NOMO-1 (cell line): ENCODE data around the gene NPDC1.
"Not testable (repeated sequence)": the region's sequence is repeated elsewhere in the genome, so short reads cannot be mapped to it uniquely, and the experiment has no call there.

ENCODE experiments used
- DNase-seq, 2 experiments: peaks; one replicate each; lab custom pipeline; 2025; ENCODE audit not compliant: unreplicated experiment in 2 of 2; lab: John Stamatoyannopoulos, UW

Gene NPDC1

DNA sequence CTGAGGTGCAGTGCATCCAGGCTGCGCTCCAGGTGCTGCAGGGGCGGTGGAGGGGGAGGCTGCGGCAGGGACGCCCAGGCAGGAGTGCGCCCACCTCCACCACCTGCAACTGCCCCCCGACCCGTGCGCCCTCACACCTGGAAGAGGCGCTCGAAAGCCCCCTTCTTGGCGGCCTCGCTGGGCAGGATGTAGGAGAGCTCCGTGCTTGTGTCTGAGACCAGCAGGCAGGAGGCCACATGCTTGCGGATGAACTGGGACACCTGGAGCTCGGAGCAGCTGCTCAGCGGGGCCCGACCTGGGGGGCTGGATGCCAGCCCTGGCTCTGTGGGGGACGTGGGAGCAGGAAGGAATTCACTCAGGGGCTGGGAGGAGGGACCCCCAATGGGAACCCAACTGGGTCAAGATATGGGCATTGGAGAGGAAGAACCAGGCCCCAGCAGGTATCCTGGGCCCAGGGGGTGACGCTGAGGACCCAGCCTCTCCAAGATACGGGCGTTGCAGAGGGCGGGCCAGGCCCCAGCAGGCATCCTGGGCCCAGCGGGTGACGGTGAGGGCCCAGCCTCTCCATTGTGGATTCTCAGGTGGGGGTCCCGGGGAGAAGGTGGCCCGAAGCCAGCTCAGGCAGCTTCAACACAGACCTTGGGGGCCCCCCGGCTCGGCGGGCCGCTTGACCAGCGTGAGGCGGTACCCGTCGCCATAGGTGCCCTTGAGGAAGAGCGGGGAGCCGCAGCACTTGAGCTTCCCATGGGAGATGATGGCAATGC is 31.0 kb downstream of the NPDC1 start:
- no peak for DNase-seq

DNA sequence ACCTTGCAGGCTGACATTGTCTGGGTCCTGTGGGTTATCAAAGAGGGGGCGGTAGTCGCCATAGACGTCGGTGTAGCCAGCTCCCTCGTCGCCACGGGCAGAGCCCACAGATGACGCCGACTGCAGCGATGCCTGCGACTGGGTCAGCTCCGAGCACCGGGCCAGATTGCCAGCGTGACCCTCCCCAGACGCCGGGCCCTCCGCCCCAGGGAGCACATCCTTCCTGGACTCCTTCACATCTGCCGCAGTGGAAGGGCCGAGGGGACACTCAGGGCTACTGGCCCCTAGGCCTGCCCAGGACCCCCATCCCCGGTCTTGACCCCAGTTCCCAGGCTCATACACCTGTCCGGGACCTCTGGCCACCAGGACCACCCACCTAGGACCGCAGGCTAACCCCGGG is 31.8 kb downstream of the NPDC1 start:
- DNase-seq = no peak

DNA sequence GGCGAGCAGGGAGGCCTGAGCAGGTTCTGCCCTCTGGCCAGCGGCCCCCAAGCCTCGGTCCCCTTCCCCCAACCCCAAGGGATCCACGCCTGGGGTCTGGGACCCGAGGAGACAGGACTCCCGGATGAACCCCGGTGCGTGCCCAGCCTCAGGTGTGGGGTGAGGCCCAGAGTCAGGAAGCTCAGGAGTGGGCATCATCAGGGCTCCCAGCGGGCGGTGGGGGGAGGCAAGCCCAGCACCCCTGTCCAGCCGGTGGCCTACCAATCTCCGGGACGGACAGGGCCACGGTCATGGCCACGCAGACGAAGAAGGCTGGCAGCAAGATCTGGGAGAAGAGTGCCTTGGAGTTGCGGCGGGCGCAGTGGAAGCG is 32.4 kb downstream of the NPDC1 start:
- DNase-seq = no peak

DNA sequence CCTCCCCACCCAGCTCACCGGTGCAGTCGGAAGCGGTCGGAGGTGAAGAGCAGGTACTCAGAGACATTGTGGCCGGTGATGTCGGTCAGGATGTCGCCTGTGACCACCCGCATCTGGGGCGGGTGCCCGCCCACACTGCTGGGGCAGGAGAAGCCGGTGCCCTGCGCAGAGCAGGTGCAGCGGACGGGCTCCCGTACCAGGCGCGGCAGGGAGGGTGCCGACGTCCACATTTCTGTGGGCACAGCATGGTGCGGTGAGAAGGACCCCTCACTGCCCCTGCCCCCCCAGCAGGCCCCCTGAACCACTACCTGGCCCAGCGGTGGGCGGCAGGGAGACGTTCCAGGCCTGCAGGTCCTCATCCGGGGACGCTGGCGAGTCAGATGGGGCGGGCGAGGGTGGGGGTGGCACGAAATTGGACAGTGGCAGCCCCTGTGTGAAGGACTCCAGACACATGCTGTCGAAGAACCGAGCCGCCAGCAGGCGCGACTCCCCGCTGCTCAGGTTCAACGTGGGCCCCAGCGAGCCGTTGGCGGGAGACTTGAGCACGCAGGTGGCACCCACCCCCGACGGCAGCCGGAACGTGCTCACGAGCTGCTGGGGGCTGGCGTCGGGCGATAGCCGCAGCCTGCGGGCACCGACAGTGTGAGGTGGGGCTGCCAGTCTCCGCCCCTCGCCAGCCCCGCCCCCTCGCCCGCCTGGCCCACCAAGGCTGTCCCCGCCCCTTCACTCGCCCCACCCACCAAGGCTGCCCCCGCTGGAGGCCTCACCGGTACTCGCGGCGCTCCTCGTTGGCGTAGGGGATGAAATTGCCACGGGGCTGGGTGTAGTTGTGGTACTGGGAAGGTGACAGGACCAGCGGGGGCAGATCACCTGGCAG is 33.0 kb downstream of the NPDC1 start:
- DNase-seq = no peak

- no peak for DNase-seq
These were observed 33.9 kb downstream of the NPDC1 start for GRCh38 chr9:137011907-137012675.

- DNase-seq = no peak
These were observed 34.8 kb downstream of the NPDC1 start for GRCh38 chr9:137011156-137011555.

DNA sequence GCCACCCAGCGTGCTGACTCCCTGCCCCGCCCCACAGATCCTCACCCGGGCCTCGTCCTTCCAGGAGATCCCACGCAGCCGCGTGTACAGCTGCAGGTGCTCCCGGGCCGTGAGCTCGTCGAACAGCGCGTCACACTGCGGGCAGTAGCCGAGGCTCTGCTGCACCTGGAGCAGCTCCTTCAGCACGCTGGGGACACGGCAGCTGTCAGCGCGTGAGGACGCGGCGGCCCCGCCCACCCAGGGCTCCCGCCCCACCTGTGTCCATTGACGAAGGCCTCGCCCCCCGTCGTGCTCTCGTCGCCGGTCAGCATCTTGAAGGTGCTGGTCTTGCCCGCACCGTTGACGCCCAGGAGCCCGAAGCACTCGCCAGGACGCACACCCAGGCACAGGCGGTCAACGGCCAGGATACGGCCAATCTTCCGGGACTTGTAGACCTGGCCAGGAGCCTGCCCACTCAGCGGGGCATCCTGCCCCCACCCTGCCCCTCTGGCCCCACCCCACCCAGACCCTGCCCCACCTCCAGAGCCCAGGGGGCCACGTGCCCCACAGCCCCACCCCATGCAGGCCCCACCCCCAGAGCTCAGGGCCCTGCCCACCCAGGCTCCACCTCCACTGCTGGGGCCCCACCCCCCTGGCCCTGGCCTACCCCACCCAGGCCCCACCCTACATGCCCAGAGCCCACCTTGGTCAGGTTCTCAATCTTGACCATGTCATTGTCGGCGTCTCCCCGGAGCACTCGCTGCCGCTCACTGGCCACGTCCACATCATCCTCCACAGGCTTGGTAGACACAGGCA is 35.8 kb downstream of the NPDC1 start:
- no peak for DNase-seq

- no peak for DNase-seq
These were observed 36.8 kb downstream of the NPDC1 start for GRCh38 chr9:137009217-137009616.

DNA sequence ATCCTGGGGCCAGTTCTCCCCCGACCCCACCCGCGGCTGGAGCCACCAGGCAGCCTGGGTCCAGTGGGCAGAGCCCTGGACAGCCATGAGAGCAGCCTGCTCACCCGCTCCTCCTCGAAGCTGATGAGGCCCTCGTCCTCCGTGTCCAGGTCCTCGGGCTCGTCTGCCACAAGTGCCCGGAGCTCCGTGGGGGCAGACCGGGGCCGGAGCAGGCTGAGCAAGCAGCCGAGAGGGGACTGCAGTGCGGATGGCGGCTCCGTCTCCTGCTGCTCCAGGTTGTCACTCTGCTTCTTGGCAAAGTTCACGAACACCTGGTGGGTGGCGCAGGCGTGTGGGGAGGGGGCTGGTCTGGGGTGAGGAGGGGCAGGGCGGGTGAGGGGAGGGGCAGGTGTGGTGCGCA is 37.7 kb downstream of the NPDC1 start:
- no peak for DNase-seq

GRCh38 chr9:137007816-137008270 is 38.1 kb downstream of the NPDC1 start:
- DNase-seq = no peak

DNA sequence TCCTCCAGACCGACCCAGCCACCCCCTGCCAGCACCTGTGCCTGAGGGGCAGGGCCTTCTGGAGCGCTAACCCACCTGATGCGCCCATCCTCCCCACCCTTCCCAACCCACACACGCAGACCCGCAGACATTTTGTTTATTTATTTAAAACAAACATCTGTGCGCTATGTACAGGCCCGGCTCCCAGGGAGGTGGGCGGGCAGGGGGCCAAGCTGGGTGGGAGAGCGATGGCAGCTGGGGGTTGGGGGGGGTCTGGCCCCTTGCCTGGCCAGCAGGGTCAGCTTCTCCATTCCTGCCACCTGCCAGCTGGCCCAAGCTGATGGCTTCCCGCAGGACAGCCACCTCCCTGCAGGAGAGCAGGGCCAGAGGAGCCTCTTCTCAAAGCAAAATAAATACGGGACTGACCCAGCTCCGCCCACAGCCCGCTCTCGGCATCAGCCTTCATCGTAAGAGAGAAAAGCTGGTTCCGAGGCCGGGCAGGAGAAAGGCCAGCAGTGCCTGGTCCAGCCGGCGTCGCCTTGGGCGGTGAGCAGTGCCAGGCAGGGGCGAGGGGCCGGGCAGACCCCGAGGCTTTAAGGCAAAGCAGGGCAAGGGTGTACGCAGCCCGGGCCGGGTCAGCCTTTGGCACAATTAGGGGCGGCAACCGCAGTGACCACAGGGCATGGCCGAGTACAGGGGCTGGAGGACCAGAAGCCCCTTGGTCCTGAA is 38.7 kb downstream of the NPDC1 start:
- no peak for DNase-seq

DNA sequence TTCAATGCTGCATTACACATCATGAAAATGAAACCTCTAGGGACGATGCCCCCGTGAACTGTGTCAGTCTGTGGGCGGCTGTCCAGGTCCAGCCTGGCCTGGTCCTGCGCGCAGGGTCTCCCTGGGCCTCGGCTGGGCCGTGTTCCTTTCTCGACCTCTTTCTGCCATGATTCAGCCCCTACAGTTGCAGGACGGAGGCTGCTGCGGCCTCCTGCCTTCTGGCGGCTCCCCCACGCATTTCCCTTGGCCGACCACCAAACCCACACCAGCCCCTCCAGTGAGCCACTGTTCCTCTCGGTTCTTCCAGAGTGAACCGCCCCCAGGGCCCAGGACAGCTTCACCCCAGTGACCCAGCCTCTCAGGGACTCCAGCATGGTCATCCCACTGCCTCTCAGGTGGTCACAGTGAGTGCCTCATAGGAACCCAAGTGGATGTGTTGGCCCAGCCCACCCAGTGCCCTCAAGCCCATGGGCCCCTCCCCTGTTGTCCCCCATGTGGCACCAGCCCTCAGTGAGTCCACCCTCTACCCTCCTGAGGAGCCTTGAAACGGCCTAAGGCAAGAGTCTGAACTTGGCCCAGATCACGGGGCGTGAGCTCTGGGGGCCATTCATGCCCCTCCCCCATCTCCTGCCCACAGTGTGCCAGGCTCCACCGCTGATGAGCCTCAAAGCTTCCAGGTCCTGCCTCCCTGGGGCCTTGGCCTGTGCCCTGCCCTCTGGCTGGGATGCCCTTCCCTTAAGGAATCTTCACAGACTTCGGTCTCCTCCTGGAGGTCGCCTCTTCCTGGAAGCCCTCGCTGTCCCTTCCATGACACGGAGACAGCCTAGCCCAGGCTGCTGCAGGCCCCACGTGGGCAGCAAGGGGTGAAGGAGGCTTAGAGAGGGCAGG is 39.6 kb downstream of the NPDC1 start:
- no peak for DNase-seq

GRCh38 chr9:137004285-137004684 is 41.7 kb downstream of the NPDC1 start:
- not testable (repeated sequence) for DNase-seq

- DNase-seq = no peak
These were observed 43.3 kb downstream of the NPDC1 start for GRCh38 chr9:137002646-137003041.

DNA sequence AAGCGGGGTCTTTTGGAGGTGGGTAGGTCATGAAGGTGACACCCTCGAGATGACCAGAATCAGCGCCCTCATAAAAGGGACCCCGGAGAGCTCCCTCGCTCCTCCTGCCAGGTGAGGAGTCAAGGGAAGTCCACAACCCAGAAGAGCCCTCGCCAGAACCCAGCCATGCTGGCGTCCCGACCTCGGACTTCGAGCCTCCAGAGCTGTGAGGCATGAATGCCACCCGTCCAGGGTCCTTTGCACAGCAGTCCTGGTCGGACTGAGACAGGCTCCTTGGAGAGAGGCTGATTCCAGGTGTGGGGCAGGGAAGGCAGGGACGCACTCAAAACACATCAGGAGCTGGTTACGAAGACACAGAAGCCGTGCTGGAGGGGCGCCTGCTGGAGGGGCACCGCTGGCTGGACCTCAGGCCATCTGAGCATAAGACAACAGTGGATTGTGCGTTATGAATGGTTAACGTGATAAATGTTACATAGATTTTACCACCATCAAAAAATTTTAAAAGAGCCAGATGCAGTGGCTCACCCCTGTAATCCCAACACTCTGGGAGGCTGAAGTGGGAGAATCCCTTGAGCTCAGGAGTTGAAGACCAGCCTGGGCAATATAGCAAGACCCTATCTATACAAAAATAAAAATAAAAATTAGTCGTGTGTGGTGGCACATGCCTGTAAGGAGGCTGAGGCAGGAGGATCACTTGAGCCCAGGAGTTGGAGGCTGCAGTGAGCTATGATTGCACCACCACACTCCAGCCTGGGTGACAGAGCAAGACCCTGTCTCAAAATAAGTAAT is 43.9 kb downstream of the NPDC1 start:
- DNase-seq = no peak

- peak; percentile 93 to 99 for DNase-seq
These were observed 45.6 kb downstream of the NPDC1 start for GRCh38 chr9:137000177-137000930.

DNA sequence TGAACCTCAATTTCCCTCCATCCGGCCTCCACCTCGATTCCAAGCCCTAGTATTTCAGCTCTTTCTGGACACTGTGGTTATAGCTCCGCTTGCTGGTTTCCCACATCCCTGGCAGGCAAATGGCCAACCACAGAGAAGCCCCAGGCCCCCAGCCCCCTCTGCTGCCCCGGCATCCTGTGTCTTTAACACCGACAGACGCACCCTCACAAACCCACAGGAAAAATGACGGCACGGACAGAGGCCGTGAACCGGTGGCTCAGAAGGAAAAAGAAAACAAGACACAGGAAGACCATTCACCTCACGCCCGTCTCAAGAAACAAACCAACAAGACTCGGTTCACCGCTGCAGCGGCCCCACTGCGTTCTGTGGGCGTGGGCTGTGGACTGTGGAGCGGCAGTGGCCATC is 48.1 kb downstream of the NPDC1 start:
- no peak for DNase-seq
